Body of pancreas (tissue), 4 donors: ENCODE data around the gene CLEC4E.

Experiments used
- CTCF ChIP-seq, 7 experiments: fragments of 450-650 bp in 4 of 7; fragments of 200-600 bp in 3 of 7; sonication (generic) in 3 of 7; IDR thresholded peaks; one replicate each; pipeline ENCODE4 v1.5.1; 2016 to 2019; ENCODE audit warnings: antibody characterized with exemption in 7 of 7
- POLR2A ChIP-seq, 3 donors: fragments of 450-650 bp; IDR thresholded peaks; one replicate each; pipeline ENCODE4 v1.6.1; 2016; ENCODE audit warnings: antibody characterized with exemption in 3 of 3, mild to moderate bottlenecking in 2 of 3

- no peak for TF ChIP-seq CTCF (IDR thresholded peaks at IDR 0.05)
- TF ChIP-seq POLR2A (IDR thresholded peaks at IDR 0.05): no peak
Observed at GRCh38 chr12:8491646-8492530, 48.8 kb downstream of the CLEC4E start.
